ENCODE results near the gene PTX4.
"Not testable (repeated sequence)": the region's sequence is repeated elsewhere in the genome, so short reads cannot be mapped to it uniquely, and the experiment has no call there.

Gene PTX4

DNA sequence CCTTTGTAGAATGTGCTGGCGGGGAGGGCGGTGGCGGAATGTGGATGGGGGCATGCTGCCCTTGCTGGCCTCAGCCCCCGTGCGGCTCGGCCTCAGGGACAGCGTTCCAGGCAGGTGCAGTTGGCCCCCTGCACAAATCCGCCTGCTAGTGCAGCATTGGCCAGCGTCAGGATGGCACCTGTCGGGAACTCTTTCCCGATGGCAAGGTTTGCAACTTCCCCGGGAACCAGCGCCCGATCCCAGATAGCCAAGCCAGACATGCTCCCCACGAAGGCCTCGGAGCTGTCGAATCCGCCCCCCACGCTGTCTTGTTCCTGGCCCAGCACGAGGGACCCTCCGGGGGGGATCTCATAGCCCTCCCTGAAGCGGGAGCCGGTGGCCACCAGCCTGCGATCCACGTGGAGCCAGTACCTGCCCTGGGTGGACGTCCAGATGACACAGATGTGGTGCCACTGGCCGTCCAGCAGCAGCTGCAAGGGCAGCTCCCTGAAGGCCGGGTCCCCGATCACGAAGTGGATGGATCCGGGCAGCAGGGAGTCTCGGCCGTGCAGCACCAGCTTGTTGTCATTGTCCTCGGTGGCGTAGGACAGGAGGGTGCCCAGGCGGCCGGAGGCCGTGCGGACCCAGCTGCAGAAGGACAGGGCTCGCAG is 2.8 kb downstream of the PTX4 start:
- DNase-seq (ENCODE audit: low read depth in 2 of 2), result no peak

DNA sequence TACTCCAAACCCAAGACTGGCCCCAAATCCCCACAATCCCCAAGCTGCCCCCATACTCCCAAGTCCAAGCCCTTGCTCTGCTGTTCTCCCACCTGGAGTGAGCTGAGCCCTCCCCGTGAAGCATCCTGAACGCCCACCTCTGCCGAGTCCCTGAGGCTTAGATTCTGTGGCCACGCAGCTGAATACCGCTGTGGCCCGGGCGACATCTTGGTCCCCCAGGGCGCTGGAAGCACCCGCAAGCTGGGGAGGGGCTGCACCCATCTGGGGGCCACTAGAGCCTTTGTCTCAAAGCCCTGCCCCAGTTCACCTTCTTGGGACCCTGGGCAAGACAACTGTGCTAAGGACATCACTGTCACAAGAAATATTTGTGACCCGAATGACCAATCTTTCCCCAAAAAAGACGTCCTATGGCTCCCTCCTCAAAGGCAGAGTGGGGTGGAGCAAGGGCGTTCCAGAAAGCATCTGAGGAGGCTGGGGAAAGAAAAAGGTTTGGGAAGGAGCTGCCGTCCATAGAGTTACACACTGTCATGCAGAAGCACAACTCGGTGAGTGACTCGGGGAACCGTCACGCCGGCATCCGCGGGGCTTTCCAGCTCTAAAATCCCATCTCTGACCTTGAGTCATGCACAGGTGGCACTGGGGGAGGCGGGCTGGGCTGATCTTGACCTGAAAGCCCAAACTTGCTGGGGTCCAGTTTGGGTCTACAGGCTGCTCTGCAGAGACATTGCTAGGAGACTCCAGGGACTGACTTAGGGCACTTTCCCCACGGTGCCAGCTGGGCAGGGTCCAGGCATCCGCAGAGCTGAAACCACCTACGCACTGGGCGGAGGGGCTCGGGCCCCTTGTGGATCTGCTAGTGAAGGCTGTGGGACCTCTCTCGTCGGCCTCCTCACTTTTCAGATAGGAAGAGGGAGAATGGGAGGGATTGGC is 6.6 kb downstream of the PTX4 start:
- no peak for DNase-seq (ENCODE audit: low read depth in 2 of 2)

DNA sequence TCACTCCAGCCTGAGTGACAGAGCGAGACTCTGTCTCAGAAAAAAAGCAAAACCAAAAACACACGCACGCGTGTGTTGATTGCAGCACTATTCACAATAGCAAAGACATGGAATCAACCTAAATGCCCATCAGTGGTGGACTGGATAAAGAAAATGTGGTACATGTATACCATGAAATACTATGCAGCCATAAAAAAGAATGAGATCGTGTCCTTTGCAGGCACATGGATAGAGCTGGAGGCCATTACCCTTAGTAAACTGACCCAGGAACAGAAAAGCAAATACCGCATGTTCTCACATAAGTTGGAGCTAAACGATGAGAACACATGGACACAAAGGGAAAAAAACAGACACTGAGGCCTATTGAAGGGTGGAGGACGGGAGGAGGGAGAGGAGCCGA is 9.8 kb downstream of the PTX4 start:
- not testable (repeated sequence) for DNase-seq (ENCODE audit: low read depth in 2 of 2)

DNA sequence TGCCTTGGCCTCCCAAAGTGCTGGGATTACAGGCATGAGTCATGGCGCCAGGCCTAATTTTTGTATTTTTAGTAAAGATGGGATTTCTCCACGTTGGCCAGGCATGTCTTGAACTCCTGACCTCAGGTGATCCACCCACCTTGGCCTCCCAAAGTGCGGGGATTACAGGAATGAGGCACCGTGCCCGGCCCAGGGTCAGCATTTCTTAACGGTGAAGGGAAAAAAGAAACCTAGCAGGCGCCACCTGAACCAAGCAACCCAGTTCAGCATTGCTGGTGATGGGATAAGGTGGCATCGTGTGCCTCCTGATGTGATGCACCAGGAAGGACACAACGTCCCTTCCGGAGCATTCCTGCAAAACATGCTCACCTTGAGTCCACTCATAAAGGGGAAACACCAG is 11.7 kb downstream of the PTX4 start:
- no peak for DNase-seq (ENCODE audit: low read depth in 2 of 2)

DNA sequence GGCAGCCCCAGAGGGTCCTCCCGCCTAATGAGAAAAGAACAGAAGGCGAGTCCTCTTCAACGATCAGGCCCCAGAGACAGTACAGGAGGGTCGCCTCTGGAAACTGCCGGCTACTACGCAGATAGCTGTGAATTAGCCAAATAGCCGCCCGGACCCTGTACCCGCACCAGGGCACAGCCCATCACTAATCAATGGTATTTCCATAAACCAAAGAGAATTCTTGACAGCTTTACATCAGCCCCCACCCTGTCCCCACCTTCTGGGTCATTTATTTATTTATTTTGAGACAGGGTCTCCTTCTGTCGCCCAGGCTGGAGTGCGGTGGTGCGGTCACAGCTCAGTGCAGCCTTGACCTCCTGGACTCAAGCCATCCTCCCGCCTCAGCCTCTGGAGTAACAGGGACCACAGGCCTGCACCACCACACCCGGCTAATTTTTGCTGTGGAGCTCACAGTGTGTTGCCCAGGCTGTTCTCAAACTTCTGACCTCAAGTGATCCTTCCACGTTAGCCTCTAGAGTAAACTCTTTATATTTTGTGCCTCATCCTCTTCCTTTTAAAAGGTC is 13.1 kb downstream of the PTX4 start:
- DNase-seq (ENCODE audit: low read depth in 2 of 2), result no peak

DNA sequence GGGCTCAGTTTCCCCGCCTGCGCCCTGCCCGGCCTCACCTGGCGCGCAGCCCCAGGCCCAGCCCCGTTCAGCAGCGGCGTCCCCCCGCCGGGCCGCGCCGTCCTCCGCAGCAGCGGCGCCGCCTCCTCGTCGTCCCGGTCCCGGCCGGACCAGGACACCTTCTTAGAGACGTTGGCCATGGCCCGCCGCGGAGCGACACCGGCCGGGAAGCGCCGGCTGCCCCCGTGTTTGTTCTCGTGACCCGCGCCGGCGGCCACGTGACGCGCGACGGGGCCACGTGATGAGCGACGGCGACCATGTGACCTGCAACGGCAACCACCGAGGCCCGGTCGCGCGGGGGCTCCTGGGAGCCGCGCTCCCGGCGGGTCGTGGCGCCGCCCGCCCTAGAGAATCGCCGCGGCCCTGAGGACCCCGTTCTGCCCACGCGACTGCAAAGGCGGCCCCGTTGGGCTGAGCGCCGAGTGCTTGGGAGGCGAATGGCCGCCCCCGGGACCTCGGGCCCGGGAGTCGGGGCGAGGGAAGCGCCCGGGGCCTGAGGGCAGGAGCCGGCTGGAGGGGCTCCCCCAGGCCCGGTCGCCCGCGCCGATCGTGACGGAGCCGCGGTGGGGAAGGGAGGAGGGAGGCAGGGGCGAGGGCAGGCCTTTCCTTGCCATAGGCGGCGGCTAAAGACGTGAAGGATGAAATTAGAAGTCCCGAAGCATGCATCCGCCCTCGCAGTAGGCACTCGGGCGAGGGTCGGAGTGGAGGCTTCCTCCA is 13.8 kb downstream of the PTX4 start, which contains the start of gene CLCN7:
Gene CLCN7, minus strand, starts transcription at position 233 of the 756 bp plus-strand sequence. Its CDS starts 54 bp downstream, at position 179.
- DNase-seq (ENCODE audit: low read depth in 2 of 2), result peak; percentile 82 to 86

DNA sequence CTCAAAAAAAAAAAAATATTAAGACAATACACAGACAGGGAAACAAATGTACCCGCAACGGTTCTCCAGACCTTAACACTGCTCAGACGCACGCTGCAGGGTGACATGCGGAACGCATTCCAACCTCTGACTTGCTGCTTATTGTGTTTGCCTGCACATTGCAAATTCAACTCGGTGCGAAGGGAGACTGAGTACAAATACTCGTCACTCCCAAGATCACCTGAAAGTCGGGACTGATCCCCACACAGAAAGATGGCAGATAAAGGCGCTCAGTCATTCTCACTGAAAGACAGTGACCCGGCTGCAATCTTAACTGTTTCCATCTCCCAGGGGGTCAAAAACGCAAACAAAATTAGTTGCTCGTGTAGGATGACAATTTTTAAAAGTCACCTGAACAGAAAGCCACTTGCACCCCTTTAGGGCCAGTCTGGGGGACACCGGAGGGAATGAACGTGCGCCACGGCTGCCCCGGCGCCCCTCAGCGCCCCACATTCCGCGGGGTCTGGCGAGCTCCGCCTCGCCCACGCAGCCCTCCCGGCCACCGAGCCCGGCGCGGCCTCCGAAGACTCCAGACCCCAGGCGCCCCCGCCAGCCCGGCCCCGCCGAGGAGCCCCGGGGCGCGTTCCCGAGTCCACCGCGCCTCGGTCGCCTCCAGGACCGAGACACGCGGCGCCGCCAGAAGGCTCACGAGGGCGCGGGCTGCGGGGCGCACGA is 14.5 kb downstream of the PTX4 start:
- no peak for DNase-seq (ENCODE audit: low read depth in 2 of 2)

DNA sequence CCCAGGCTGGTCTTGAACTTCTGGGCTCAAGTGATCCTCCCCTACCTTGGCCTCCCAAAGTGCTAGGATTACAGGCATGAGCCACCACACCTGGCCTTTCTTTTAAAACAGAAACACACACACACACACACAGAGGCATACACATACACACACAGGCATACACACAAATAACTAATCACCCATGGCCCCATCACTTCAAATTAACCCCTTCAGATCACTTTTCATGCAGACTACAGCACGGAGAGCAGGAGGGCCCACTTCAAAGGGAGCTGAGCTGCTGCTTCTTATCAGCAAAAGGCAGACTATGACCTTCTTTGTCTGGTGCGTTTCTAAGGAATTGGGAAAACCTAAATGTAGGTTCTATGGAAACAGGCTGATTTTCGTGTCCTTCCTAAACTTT is 15.8 kb downstream of the PTX4 start:
- no peak for DNase-seq (ENCODE audit: low read depth in 2 of 2)

DNA sequence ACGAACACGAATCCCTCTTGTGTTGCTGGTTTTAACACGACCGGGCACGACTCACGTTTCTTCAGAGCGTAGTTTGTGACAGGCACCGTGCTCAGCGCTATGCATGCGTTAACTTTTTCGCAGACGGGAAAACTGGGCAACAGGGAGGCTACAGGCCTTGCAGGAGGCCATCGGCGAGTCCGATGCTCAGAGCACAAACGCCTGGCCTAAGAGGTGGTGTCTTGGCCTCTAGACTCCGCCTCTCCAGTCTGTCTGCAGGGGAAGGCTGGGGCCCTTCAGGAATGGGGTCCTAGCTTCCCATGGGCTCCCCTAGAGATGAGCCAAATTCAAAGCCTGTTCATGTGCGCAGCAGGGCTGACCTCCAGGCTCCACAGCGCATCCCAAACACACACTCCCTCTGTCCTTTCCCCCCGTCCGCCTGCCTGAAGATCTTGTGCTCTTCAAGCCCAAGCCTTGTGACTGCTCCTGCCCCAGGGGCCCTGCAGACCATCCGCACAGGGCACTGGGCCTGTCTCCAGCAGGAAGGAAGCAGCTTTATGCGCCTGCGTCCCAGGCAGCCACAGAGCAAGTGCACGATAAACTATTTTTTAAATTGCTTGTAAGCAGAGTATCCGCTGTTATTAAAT is 17.1 kb downstream of the PTX4 start:
- DNase-seq (ENCODE audit: low read depth in 2 of 2), result no peak

DNA sequence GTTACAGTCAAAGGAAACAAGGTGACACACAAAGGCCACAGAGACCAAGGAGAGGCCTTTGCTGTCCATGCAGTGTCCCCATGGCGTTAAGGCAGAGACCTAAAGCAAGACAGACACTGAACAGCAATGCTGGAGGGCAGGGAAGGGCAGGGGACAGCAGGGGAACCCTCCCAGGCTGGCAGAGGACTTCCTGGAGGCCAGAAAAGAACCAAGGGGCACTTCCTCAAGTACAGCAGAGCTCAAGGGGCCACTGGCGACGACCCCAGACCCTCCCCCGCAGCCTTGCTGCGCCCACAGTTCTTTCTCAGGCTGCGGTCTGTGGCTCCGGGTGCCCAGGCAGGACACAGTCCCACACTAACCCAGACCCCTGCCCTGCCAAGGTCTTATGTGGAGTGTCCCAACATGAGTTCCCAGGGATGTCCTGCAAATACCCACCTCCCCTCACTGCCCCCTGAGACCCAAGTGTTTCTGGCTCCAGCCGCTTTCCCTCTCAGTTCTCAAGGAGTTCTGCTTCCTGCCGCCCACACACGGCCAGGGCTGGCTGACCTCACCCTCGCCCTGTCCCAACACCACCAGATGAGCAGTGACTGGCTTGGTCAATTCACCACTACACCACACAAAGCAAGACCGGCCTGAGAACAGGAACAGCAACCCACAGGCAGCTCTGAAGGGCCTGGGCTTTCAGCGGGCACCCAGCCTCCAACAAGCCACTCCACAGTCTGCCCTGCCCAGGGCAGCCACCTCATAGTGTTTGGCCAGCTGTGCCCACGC is 18.1 kb downstream of the PTX4 start:
- no peak for DNase-seq (ENCODE audit: low read depth in 2 of 2)

DNA sequence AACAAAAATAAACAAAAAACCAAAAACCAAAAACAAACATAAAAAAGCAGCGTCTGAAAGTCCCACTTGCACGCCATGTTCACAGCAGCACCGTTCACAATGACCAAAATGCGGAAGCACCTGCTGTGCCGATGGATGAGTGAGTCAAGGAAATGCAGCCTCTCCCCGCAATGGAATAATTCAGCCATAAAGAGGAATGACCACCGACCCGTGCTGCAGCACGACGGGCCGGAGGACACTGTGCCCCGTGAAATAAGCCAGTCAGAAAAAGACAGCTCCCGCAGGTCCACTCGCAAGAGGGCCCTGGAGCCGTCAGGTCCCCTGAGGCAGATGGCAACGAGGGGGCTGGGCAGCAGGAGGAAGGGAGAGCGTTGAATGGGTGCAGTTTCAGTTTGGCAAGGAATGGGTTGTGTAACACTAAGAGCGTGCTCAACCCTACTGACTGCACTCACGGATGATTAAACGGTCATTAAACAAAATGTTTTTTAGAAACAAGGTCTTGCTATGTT is 19.0 kb downstream of the PTX4 start:
- no peak for DNase-seq (ENCODE audit: low read depth in 2 of 2)

DNA sequence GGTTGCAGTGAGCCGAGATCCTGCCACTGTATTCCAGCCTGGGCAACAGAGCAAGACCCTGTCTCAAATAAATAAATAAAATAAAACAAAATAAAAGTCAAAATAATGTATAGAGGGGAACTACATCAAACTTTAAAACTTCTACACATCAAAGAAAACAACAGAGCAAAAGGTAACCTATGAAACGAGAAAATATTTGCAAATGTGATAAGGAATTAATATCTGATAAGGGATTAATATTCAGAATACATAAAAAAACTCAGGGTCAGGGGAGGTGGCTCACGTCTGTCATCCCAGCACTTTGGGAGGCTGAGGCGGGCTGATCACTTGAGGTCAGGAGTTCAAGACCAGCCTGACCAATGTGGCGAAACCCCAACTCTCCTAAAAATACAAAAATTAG is 19.6 kb downstream of the PTX4 start:
- DNase-seq (ENCODE audit: low read depth in 2 of 2), result not testable (repeated sequence)

DNA sequence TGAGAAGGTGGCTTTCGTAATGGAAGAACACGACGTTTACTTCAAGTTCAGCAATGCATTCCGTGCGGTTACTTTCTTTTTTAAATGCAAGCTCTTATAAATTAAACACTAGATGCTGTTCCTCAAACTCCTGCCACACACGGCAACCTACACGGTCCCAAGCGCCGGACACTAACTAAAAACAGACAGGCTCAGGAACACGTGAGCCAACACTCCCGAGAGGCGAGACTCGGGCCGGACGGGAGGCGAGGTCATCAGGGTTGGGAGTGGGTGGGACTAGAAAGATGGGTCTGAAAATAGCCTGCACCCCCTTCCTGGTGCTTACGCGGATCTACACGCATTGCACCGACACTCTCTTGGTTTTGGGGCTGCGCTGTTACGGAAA is 20.3 kb downstream of the PTX4 start:
- no peak for DNase-seq (ENCODE audit: low read depth in 2 of 2)

DNA sequence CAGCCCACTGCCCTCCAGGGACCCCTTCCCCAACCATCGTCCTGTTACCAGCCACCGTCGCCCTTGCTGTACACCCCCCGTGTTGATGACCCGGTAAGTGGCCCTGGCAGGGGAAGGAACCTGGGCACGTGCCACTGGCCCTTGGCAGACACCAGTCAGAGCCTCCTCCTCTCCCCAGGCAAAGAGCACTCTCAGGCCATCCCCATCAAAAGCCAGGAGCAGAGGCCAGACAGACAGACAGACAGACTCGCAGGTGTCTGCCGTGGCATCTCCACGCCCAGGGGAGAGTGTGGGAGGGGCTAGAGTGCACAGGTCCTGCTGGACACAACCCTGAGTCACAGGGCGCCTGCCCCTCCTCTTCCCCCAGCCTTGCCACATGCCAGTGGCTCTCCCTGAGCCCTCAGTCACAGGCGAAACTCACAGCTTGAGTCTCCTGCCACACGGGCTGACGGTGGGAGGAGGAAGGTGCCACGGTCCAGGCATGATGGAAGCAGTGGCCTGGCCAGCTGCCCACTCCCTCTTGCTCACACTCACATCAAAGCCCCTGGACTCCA is 21.7 kb downstream of the PTX4 start:
- DNase-seq (ENCODE audit: low read depth in 2 of 2), result no peak

DNA sequence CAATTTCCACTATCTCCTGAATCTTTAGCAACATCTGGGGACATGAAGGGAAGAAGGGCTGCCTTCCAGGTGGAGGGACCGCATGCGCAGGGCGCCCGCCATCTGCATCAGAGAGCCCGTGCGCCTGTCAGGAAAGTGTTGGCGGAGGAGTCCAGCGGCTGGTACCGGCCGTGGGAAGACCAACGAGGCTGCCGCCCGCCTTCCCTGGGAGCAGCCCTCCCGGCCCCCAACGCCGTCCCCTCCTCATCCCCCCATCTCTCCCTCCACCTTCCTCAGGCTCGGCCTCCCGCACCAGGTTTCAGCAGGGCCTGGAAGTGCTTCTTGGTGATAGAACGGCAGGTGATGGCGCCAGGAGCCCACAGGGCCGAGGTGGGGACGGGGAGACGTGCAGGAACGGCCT is 22.7 kb downstream of the PTX4 start:
- DNase-seq (ENCODE audit: low read depth in 2 of 2), result no peak

DNA sequence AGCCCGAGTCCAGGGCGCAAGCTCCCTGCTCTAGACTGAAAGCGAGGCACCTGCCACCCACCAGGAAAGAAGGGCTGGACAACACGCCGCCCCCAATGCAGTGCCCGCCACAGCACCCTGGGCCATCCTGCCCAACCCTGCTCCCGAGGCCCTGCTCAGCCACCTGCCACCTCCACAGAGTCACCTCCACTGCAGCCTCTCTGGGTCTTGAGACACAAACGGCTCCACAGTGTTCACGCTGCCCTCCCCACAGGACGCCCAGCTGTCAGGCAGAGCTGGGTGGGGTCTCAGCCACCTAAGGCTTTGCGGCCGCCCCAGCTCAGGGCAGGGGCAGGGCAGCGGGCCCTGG is 23.2 kb downstream of the PTX4 start:
- DNase-seq (ENCODE audit: low read depth in 2 of 2), result no peak

DNA sequence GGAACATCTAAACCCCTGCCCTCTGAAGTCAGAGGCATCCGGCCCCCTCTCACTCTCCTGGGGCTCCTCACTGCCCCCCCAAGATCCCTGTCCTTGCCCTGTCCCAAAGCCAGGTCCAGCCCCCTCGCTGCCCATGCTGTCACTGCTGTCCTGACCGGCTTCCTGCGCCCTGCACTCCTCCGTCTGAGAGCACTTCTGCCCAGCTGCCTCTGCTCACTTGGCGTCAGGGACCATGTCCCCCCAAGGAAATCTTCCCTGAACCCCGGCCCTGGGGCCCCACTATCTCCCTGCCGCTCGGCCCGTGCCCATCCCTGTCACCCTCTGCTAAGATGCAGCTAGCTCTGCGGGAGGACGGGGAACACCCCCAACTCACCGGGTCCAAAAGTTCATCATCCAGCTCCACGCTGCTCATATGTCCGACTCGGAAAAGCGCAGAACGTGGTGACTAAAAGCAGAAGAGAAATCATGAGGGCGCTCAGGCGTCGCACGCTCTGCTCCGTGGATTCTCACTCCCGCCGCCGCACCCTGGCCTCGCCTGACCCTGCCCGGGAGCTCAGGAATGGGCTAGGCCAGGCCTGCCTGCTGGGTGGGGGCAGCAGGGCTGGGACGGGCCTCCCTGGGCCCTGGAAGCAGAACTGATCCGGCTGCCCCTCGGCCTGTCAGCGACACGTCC is 23.7 kb downstream of the PTX4 start:
- DNase-seq (ENCODE audit: low read depth in 2 of 2), result no peak

DNA sequence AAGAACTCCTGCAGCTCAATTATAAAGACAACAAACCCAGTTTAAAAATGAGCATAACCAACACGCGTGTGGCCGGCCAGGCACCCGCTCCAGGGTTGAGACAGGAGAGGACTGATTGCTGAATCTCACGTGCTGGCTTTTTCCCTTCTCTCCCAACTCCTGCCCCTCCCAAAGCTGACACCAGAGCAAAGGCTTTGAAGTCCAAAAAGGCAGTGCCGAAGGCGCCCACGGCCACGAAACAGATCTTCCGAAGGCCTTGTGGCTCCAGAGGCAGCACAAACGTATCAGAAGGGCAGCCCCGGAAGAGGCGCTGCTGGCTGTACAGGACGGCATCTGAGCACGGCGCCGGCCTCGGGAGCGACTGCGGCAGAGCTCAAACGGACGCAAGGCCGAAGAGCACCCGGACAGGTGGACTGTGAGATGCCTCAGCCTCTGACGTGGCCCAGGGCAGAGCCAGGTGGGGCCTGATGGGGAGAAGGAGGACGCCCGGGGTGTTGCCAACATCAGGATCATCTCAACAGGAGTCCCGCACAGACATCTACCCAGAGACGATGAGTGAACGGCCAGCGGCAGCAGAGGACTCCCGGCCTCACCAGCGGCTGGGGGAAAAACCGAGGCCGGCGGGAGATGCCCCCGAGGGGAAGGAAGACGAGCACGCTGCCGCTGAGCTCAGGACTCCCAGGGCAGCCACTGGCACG is 24.4 kb downstream of the PTX4 start:
- DNase-seq (ENCODE audit: low read depth in 2 of 2), result no peak

DNA sequence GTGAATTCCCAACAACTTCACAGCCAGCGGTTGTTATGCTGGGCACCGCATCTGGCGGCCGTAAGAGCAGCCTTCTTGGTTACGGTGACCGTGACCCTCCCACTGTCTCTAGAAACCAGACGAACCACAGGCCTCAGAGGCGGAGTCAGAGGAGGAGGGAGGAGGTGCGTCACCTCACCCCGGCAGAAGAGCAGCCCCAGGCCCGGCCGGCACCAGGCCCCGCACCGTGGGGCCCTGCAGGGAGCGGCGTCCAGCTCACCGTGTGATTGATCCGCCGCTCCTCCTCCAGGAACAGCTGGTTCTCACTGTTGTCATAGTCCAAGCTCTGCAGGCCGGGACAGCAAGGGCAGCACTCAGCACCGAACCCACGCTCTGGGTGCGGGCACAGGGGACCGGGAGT is 27.6 kb downstream of the PTX4 start:
- no peak for DNase-seq (ENCODE audit: low read depth in 2 of 2)
